ENCODE data around the gene CCDC15. TPM values are rescaled to one million over a fixed set of nuclear protein-coding genes. Genes with fewer than 3 reads are reported as not detected.

Gene CCDC15
- total and polyA plus RNA-seq, 2 experiments from 2014 or later, result 2.9 to 3.3 TPM

- DNase-seq (ENCODE audit: low spot score) (no peak), ATAC-seq (no peak)
- Histone ChIP-seq H2AFZ (no peak overlapping the region), H3K79me2 (replicated peaks; ENCODE audit: insufficient read depth) (no peaks in the 10 kb centered on the region), H3K4me1 (ENCODE audit: insufficient read depth) (peaks cover 3% of the 10 kb centered on the region; the same call in 1 of the 2 replicates), H3K27me3 (ENCODE audit: insufficient read depth) (peaks cover 15% of the 10 kb centered on the region), H4K20me1 (replicated peaks; ENCODE audit: insufficient read depth) (no peaks in the 10 kb centered on the region), H3F3A (replicated peaks; ENCODE audit: low read depth) (no peaks in the 10 kb centered on the region), H3K36me3 (ENCODE audit: insufficient read depth) (no peaks in the 10 kb centered on the region), H3K4me3 (no peak overlapping the region), H3K9me2 (ENCODE audit: insufficient read depth) (peaks cover 26% of the 10 kb centered on the region), H3K27ac (ENCODE audit: low read depth) (no peak overlapping the region), H3K4me2 (no peak overlapping the region)
- Mint-ChIP-seq H3K4me3 (no peak overlapping the region), H3K36me3 (ENCODE audit: low read depth) (peaks cover 5% of the 10 kb centered on the region; the same call in 1 of the 3 replicates), H3K4me1 (no peaks in the 10 kb centered on the region), H3K27ac (no peak overlapping the region), H3K9me3 (peaks cover 2% of the 10 kb centered on the region; the same call in 2 of the 3 replicates), H3K27me3 (ENCODE audit: insufficient read depth, low read depth, poor library complexity) (no peaks in the 10 kb centered on the region)
- TF ChIP-seq EZH2phosphoT487 (IDR thresholded peaks at IDR 0.05; ENCODE audit: unreplicated experiment) (no peak), POLR2AphosphoS5 (IDR thresholded peaks at IDR 0.05; ENCODE audit: low read depth) (no peak), CREB1 (CRISPR knock-in tag; IDR thresholded peaks at IDR 0.05; ENCODE audit: low read depth) (no peak), ZNF462 (CRISPR knock-in tag; IDR thresholded peaks at IDR 0.05) (no peak), CTCF (conservative IDR thresholded peaks at IDR 0.05; ENCODE audit: low read depth in 2 of 2) (no peak), ETS1 (IDR thresholded peaks at IDR 0.05) (no peak), JUNB (IDR thresholded peaks at IDR 0.05; ENCODE audit: unreplicated experiment) (no peak)
These were observed 3.2 kb upstream of the CCDC15 start for GRCh38 chr11:124950601-124951330.
